ENCODE measurements around the gene AFP.

Gene AFP

DNA sequence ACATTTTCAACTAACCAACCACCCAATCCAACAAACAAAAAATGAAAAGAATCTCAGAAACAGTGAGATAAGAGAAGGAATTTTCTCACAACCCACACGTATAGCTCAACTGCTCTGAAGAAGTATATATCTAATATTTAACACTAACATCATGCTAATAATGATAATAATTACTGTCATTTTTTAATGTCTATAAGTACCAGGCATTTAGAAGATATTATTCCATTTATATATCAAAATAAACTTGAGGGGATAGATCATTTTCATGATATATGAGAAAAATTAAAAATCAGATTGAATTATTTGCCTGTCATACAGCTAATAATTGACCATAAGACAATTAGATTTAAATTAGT, 4.2 kb upstream of the AFP start:
- no peaks in the 10 kb centered on the region for H3K4me1 ChIP-seq (ENCODE audit: control insufficient read depth, insufficient read depth, low read length)
- no peaks in the 10 kb centered on the region for H3K9me3 ChIP-seq (ENCODE audit: control insufficient read depth, insufficient read depth, low read length)
- H3K9ac ChIP-seq (ENCODE audit: low read depth, low read length) = no peak overlapping the region
- H3K27me3 ChIP-seq (ENCODE audit: control insufficient read depth, insufficient read depth, low read length) = no peaks in the 10 kb centered on the region
- no peaks in the 10 kb centered on the region for H3K36me3 ChIP-seq (ENCODE audit: control insufficient read depth, insufficient read depth, low read length)
- H3K4me3 ChIP-seq (ENCODE audit: low read depth, low read length) = no peak overlapping the region

DNA sequence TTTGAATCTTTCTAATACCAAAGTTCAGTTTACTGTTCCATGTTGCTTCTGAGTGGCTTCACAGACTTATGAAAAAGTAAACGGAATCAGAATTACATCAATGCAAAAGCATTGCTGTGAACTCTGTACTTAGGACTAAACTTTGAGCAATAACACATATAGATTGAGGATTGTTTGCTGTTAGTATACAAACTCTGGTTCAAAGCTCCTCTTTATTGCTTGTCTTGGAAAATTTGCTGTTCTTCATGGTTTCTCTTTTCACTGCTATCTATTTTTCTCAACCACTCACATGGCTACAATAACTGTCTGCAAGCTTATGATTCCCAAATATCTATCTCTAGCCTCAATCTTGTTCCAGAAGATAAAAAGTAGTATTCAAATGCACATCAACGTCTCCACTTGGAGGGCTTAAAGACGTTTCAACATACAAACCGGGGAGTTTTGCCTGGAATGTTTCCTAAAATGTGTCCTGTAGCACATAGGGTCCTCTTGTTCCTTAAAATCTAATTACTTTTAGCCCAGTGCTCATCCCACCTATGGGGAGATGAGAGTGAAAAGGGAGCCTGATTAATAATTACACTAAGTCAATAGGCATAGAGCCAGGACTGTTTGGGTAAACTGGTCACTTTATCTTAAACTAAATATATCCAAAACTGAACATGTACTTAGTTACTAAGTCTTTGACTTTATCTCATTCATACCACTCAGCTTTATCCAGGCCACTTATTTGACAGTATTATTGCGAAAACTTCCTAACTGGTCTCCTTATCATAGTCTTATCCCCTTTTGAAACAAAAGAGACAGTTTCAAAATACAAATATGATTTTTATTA, 3.6 kb upstream of the AFP start:
- no peaks in the 10 kb centered on the region for H3K9me3 ChIP-seq (ENCODE audit: control insufficient read depth, insufficient read depth, low read length)
- no peaks in the 10 kb centered on the region for H3K4me1 ChIP-seq (ENCODE audit: control insufficient read depth, insufficient read depth, low read length)
- no peaks in the 10 kb centered on the region for H3K27me3 ChIP-seq (ENCODE audit: control insufficient read depth, insufficient read depth, low read length)
- no peak overlapping the region for H3K4me3 ChIP-seq (ENCODE audit: low read depth, low read length)
- no peaks in the 10 kb centered on the region for H3K36me3 ChIP-seq (ENCODE audit: control insufficient read depth, insufficient read depth, low read length)
- H3K9ac ChIP-seq (ENCODE audit: low read depth, low read length) = no peak overlapping the region

DNA sequence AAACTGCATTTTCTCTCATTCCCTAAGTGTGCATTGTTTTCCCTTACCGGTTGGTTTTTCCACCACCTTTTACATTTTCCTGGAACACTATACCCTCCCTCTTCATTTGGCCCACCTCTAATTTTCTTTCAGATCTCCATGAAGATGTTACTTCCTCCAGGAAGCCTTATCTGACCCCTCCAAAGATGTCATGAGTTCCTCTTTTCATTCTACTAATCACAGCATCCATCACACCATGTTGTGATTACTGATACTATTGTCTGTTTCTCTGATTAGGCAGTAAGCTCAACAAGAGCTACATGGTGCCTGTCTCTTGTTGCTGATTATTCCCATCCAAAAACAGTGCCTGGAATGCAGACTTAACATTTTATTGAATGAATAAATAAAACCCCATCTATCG, 2.9 kb upstream of the AFP start:
- no peaks in the 10 kb centered on the region for H3K36me3 ChIP-seq (ENCODE audit: control insufficient read depth, insufficient read depth, low read length)
- no peaks in the 10 kb centered on the region for H3K27me3 ChIP-seq (ENCODE audit: control insufficient read depth, insufficient read depth, low read length)
- H3K4me3 ChIP-seq (ENCODE audit: low read depth, low read length) = no peak overlapping the region
- H3K4me1 ChIP-seq (ENCODE audit: control insufficient read depth, insufficient read depth, low read length) = no peaks in the 10 kb centered on the region
- no peak overlapping the region for H3K9ac ChIP-seq (ENCODE audit: low read depth, low read length)
- H3K9me3 ChIP-seq (ENCODE audit: control insufficient read depth, insufficient read depth, low read length) = no peaks in the 10 kb centered on the region

DNA sequence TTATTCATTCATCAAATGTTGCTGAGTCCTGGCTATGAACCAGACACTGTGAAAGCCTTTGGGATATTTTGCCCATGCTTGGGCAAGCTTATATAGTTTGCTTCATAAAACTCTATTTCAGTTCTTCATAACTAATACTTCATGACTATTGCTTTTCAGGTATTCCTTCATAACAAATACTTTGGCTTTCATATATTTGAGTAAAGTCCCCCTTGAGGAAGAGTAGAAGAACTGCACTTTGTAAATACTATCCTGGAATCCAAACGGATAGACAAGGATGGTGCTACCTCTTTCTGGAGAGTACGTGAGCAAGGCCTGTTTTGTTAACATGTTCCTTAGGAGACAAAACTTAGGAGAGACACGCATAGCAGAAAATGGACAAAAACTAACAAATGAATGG, 1.7 kb upstream of the AFP start:
- H3K27me3 ChIP-seq (ENCODE audit: control insufficient read depth, insufficient read depth, low read length) = no peaks in the 10 kb centered on the region
- H3K4me1 ChIP-seq (ENCODE audit: control insufficient read depth, insufficient read depth, low read length) = no peaks in the 10 kb centered on the region
- H3K4me3 ChIP-seq (ENCODE audit: low read depth, low read length) = no peak overlapping the region
- H3K9me3 ChIP-seq (ENCODE audit: control insufficient read depth, insufficient read depth, low read length) = no peaks in the 10 kb centered on the region
- H3K36me3 ChIP-seq (ENCODE audit: control insufficient read depth, insufficient read depth, low read length) = no peaks in the 10 kb centered on the region
- no peak overlapping the region for H3K9ac ChIP-seq (ENCODE audit: low read depth, low read length)

DNA sequence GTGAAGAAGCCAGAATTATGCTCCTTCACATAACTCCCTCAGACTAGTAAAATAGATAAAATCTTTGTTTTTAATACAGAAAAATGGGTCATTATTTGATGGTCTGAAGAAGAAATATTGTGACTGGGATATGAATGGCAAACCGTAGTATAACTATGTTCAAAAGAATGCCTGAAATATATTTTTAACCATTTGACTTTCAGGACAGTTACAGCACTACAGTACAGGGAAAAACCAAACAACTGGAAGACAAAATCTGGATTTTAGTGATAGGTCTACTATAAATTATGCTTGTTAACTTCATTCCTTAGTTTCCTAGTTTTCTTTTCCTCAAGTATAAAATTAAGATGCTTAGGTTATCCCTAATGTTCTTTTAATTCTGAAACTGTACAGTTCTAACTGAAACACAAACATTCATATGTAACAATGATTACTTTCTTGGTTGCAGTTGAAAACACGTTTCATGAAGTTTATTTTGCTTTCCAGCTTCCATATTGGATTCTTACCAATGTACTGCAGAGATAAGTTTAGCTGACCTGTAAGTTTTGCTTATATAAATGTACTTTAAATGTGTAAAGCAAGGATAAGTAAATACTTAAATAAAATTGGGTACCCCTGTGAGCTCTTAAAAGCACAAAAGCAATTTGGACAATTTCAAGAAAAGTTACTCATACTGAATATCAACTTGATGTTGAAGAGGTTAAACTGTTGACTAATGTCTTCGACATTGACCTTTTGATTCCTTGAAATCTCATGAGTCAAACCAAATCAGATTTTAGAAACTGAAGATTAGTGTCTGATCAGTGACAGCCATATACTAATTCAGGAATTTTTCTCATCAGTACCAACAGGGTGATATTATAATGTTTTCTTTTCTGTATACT, 895 bp downstream of the AFP start:
- H3K9ac ChIP-seq (ENCODE audit: low read depth, low read length) = no peak overlapping the region
- H3K36me3 ChIP-seq (ENCODE audit: control insufficient read depth, insufficient read depth, low read length) = no peaks in the 10 kb centered on the region
- no peak overlapping the region for H3K4me3 ChIP-seq (ENCODE audit: low read depth, low read length)
- no peaks in the 10 kb centered on the region for H3K9me3 ChIP-seq (ENCODE audit: control insufficient read depth, insufficient read depth, low read length)
- H3K4me1 ChIP-seq (ENCODE audit: control insufficient read depth, insufficient read depth, low read length) = no peaks in the 10 kb centered on the region
- H3K27me3 ChIP-seq (ENCODE audit: control insufficient read depth, insufficient read depth, low read length) = no peaks in the 10 kb centered on the region

DNA sequence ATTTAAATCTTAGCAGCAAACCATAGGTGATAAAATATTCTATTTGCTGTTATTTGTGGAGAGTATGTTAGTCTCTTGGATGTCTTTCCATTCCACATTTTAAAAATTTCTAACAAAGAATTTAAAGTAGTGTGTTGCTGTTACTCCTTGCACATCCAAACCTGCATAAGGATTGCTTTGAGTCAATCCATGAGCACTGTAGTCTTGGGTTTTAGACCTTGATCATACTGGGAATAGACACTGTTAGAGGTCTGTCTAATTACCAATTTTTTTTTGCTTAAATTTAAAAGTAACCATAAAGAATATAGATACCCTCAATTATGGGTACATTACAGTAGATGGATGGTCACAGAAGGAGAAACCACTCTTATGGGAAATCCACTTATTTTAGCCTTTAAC, 1.5 kb downstream of the AFP start:
- H3K9ac ChIP-seq (ENCODE audit: low read depth, low read length) = no peak overlapping the region
- H3K9me3 ChIP-seq (ENCODE audit: control insufficient read depth, insufficient read depth, low read length) = no peaks in the 10 kb centered on the region
- no peaks in the 10 kb centered on the region for H3K36me3 ChIP-seq (ENCODE audit: control insufficient read depth, insufficient read depth, low read length)
- no peak overlapping the region for H3K4me3 ChIP-seq (ENCODE audit: low read depth, low read length)
- no peaks in the 10 kb centered on the region for H3K4me1 ChIP-seq (ENCODE audit: control insufficient read depth, insufficient read depth, low read length)
- H3K27me3 ChIP-seq (ENCODE audit: control insufficient read depth, insufficient read depth, low read length) = no peaks in the 10 kb centered on the region

DNA sequence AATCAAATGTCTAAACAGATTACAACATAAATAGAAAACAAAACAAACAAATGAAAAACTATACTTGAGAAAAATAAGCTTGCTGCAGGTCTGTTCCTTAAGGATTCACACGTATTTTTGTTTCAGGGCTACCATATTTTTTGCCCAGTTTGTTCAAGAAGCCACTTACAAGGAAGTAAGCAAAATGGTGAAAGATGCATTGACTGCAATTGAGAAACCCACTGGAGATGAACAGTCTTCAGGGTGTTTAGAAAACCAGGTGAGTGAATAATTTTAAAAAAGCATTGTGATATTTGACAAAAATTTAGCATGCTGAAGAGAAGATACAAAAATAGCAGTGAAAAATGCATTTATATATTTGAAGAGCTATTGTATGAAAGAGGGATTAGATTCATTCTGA, 2.0 kb downstream of the AFP start:
- no peaks in the 10 kb centered on the region for H3K4me1 ChIP-seq (ENCODE audit: control insufficient read depth, insufficient read depth, low read length)
- H3K36me3 ChIP-seq (ENCODE audit: control insufficient read depth, insufficient read depth, low read length) = no peaks in the 10 kb centered on the region
- H3K4me3 ChIP-seq (ENCODE audit: low read depth, low read length) = no peak overlapping the region
- H3K9me3 ChIP-seq (ENCODE audit: control insufficient read depth, insufficient read depth, low read length) = no peaks in the 10 kb centered on the region
- H3K27me3 ChIP-seq (ENCODE audit: control insufficient read depth, insufficient read depth, low read length) = no peaks in the 10 kb centered on the region
- no peak overlapping the region for H3K9ac ChIP-seq (ENCODE audit: low read depth, low read length)

DNA sequence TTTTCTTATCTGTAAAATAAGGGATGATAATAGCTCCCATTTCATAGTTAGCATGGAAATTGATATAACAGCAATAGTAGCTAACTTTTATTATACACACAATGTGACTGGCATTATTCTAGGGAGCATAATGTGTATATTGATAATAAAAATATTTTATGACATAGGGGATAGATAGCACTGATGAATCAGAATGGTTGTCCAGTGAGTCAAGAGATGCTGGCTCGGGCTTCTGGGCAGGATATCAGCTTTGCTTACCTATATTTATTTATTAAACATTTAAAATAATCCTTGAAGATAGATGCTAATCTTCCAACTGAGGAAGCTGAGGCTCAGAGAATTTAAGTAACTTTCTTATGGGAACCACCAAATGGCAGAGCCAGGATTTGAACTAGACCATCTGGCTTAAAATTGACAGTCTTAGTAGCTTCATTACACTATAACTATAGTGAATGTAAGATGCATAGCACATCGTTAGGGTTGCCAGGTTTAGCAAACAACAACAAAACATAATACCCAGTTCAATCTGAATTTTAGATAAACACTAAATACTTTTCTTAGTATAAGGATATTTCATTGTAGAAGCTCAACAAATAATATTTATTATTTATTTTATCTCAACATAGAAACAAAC, 2.7 kb downstream of the AFP start:
- H3K27me3 ChIP-seq (ENCODE audit: control insufficient read depth, insufficient read depth, low read length) = no peaks in the 10 kb centered on the region
- no peaks in the 10 kb centered on the region for H3K4me1 ChIP-seq (ENCODE audit: control insufficient read depth, insufficient read depth, low read length)
- H3K36me3 ChIP-seq (ENCODE audit: control insufficient read depth, insufficient read depth, low read length) = no peaks in the 10 kb centered on the region
- no peak overlapping the region for H3K9ac ChIP-seq (ENCODE audit: low read depth, low read length)
- no peak overlapping the region for H3K4me3 ChIP-seq (ENCODE audit: low read depth, low read length)
- no peaks in the 10 kb centered on the region for H3K9me3 ChIP-seq (ENCODE audit: control insufficient read depth, insufficient read depth, low read length)

DNA sequence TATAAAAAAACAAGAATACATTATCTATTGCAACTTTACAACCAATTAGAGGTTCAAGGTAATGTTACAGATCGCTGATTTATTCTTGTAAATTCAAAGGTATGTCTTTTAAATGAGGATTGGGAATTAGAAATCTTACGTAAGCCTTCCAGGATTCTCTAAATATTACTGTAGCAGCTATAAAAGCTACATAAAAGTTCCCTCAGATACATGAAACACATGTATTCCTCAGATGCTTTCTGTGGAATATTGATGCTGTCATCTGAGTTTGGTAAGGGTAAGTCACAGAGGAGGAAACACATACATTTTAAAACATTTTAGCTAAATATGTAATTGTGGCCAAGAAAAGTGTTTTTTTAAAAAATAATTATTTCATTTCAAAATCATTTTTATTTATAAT, 3.4 kb downstream of the AFP start:
- H3K9me3 ChIP-seq (ENCODE audit: control insufficient read depth, insufficient read depth, low read length) = no peaks in the 10 kb centered on the region
- H3K36me3 ChIP-seq (ENCODE audit: control insufficient read depth, insufficient read depth, low read length) = no peaks in the 10 kb centered on the region
- H3K4me3 ChIP-seq (ENCODE audit: low read depth, low read length) = no peak overlapping the region
- H3K27me3 ChIP-seq (ENCODE audit: control insufficient read depth, insufficient read depth, low read length) = no peaks in the 10 kb centered on the region
- no peak overlapping the region for H3K9ac ChIP-seq (ENCODE audit: low read depth, low read length)
- no peaks in the 10 kb centered on the region for H3K4me1 ChIP-seq (ENCODE audit: control insufficient read depth, insufficient read depth, low read length)

DNA sequence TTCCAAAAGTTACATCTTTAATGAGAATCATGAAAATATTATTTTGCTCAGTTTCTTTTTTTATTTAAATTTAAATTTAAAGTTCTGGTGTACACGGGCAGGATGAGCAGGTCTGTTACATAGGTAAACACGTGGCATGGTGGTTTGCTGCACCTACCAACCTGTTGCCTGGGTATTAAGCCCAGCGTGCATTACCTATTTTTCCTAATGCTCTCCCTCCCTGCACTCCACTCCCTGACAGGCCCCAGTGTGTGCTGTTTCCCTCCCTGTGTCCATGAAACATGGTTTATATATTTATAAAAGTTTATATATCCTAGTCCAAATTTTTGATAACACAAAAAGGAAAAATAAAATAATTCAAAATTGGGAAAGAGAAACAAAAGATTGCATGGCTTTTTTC, 4.0 kb downstream of the AFP start:
- H3K27me3 ChIP-seq (ENCODE audit: control insufficient read depth, insufficient read depth, low read length) = no peaks in the 10 kb centered on the region
- no peaks in the 10 kb centered on the region for H3K4me1 ChIP-seq (ENCODE audit: control insufficient read depth, insufficient read depth, low read length)
- no peaks in the 10 kb centered on the region for H3K36me3 ChIP-seq (ENCODE audit: control insufficient read depth, insufficient read depth, low read length)
- H3K9me3 ChIP-seq (ENCODE audit: control insufficient read depth, insufficient read depth, low read length) = no peaks in the 10 kb centered on the region
- no peak overlapping the region for H3K9ac ChIP-seq (ENCODE audit: low read depth, low read length)
- no peak overlapping the region for H3K4me3 ChIP-seq (ENCODE audit: low read depth, low read length)

DNA sequence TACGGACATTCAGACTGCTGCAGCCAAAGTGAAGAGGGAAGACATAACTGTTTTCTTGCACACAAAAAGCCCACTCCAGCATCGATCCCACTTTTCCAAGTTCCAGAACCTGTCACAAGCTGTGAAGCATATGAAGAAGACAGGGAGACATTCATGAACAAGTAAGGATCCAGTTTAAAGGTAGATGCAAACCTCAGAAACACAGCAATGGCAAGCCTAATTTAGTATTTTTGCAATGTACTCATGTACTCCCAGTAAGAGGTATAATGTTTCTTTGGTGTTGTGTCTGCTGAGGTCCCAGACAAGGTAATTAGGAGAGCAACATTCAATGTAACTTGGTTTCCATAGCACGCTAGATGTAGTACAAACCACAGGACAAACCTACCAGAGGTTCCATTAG, 4.6 kb downstream of the AFP start:
- H3K9ac ChIP-seq (ENCODE audit: low read depth, low read length) = no peak overlapping the region
- no peaks in the 10 kb centered on the region for H3K27me3 ChIP-seq (ENCODE audit: control insufficient read depth, insufficient read depth, low read length)
- no peaks in the 10 kb centered on the region for H3K4me1 ChIP-seq (ENCODE audit: control insufficient read depth, insufficient read depth, low read length)
- no peak overlapping the region for H3K4me3 ChIP-seq (ENCODE audit: low read depth, low read length)
- no peaks in the 10 kb centered on the region for H3K36me3 ChIP-seq (ENCODE audit: control insufficient read depth, insufficient read depth, low read length)
- H3K9me3 ChIP-seq (ENCODE audit: control insufficient read depth, insufficient read depth, low read length) = no peaks in the 10 kb centered on the region

DNA sequence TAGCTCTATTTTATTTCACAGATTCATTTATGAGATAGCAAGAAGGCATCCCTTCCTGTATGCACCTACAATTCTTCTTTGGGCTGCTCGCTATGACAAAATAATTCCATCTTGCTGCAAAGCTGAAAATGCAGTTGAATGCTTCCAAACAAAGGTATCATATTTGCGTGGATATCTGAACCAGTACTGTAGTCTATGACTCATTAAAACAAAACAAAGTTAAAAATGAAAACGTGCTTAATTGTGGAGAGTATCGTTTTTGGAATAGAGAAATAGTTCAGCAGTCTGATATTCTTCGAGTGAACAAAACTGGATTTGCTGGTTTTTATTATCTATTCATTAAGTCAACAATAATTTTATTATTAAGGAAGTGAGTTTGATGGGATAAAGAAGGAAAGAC, 6.3 kb downstream of the AFP start:
- H3K9ac ChIP-seq (ENCODE audit: low read depth, low read length) = no peak overlapping the region
- H3K9me3 ChIP-seq (ENCODE audit: control insufficient read depth, insufficient read depth, low read length) = no peaks in the 10 kb centered on the region
- H3K4me1 ChIP-seq (ENCODE audit: control insufficient read depth, insufficient read depth, low read length) = no peaks in the 10 kb centered on the region
- H3K36me3 ChIP-seq (ENCODE audit: control insufficient read depth, insufficient read depth, low read length) = no peaks in the 10 kb centered on the region
- H3K4me3 ChIP-seq (ENCODE audit: low read depth, low read length) = no peak overlapping the region
- no peaks in the 10 kb centered on the region for H3K27me3 ChIP-seq (ENCODE audit: control insufficient read depth, insufficient read depth, low read length)
